Spleen (tissue), 11 donors: ENCODE measurements around the gene BAHD1. TPM values are rescaled to one million over a fixed set of nuclear protein-coding genes. Genes with fewer than 3 reads are reported as not detected.

Experiments used
- DNase-seq: peaks from one replicate; pipeline ENCODE4 v3.0.0-alpha.2; 2020
- H3K27ac ChIP-seq, 8 donors: fragments of 200-600 bp; sonication (generic) in 7 of 8; 1 replicate in 4 of 8; 2 replicates in 4 of 8; pipeline versions ENCODE4 v1.5.0 to v1.8.0; 2016 to 2021; ENCODE audit warnings: inconsistent platforms in 4 of 8, mild to moderate bottlenecking in 4 of 8, moderate library complexity in 1 of 8
- H3K27me3 ChIP-seq, 7 donors: fragments of 200-600 bp; sonication (generic) in 6 of 7; replicated peaks in 1 of 7; 1 replicate in 4 of 7; 2 replicates in 3 of 7; pipeline versions ENCODE4 v1.5.0 to v1.8.0; 2016 to 2021; ENCODE audit warnings: inconsistent platforms in 3 of 7, mild to moderate bottlenecking in 1 of 7
- H3K36me3 ChIP-seq, 6 donors: fragments of 200-600 bp; sonication (generic) in 5 of 6; 1 replicate in 4 of 6; 2 replicates in 2 of 6; pipeline versions ENCODE4 v1.5.0 to v1.8.0; 2016 to 2021; ENCODE audit warnings: inconsistent platforms in 2 of 6
- H3K4me1 ChIP-seq, 6 donors: fragments of 200-600 bp; sonication (generic) in 5 of 6; 1 replicate in 3 of 6; 2 replicates in 3 of 6; pipeline versions ENCODE4 v1.5.0 to v1.8.0; 2016 to 2021; ENCODE audit warnings: inconsistent platforms in 3 of 6
- H3K4me3 ChIP-seq, 8 donors: fragments of 200-600 bp; sonication (generic) in 7 of 8; 1 replicate in 4 of 8; 2 replicates in 4 of 8; pipeline versions ENCODE4 v1.5.0 to v1.8.0; 2016 to 2021; ENCODE audit warnings: inconsistent platforms in 4 of 8, mild to moderate bottlenecking in 4 of 8, moderate library complexity in 2 of 8
- H3K9me3 ChIP-seq, 8 donors: fragments of 200-600 bp; sonication (generic) in 7 of 8; 1 replicate in 4 of 8; 2 replicates in 4 of 8; pipeline versions ENCODE4 v1.5.0 to v1.8.0; 2016 to 2021; ENCODE audit warnings: inconsistent platforms in 4 of 8
- CTCF ChIP-seq, 11 experiments: fragments of 200-600 bp in 7 of 11; fragments of 450-650 bp in 4 of 11; sonication (generic) in 4 of 11; IDR thresholded peaks in 8 of 11; conservative IDR thresholded peaks in 3 of 11; 1 replicate in 7 of 11; 2 replicates in 4 of 11; pipeline versions ENCODE4 v1.4.0 to v1.8.0; 2016 to 2021; ENCODE audit warnings: antibody characterized with exemption in 11 of 11, inconsistent platforms in 4 of 11, mild to moderate bottlenecking in 1 of 11
- POLR2A ChIP-seq, 3 donors: fragments of 450-650 bp; IDR thresholded peaks; one replicate each; pipeline ENCODE4 v1.5.1; 2017; ENCODE audit warnings: antibody characterized with exemption in 3 of 3, mild to moderate bottlenecking in 1 of 3
- POLR2AphosphoS5 ChIP-seq, 3 donors: sonication (generic); formaldehyde crosslinking; IDR thresholded peaks; one replicate each; pipeline ENCODE4 v1.5.1; 2017; ENCODE audit warnings: antibody characterized with exemption in 3 of 3
- WGBS, 5 donors: extraction: QIAGEN DNeasy Blood & Tissue Kit in 3 of 5; methylation state at CpG; one replicate each; pipeline versions ENCODE4 v1.1.5 to v1.1.7; 2013 to 2018; 5-methylcytosine and 5-hydroxymethylcytosine counted together
- intact Hi-C: fragments of 100-400 bp; cut with DNase I; formaldehyde crosslinking; loops from one replicate; pipeline ENCODE4 v1.15.0; 2023; ENCODE audit warnings: low total_unique reads
- polyA plus RNA-seq, 3 donors: library from polyadenylated mRNA; stranded (reverse); fragments of 200-250 nt; gene quantifications; one replicate each; pipeline ENCODE4 v1.2.1, GENCODE V29; 2013
- total RNA-seq, 7 donors: library from RNA; depleted of rRNA in 3 of 7; stranded (reverse); fragments of >200 nt in 3 of 7; fragmentation: NEBNext Ultra II Directional in 4 of 7; extraction: Animal tissue kit (Norgen Biotek cat#: 25700) in 4 of 7; gene quantifications; one replicate each; pipeline versions ENCODE4 v1.1.0 to v1.2.1, GENCODE V29; 2016 to 2021
- donor health status: healthy with polysubstance abuse.
- donor health status: DM: no; HTN: no; CAD: no; lungs with moderate emphysema.
- donor health status: DM: no; HTN: no; CAD: no.
- donor health status: Bipolar disorder and iron deficiency.
- donor health status: healthy.
- donor health status: DM: no; HTN: no; CAD: no.
- donor health status: DM: yes; HTN: yes; CAD: no.

The BAHD1 gene
- total and polyA plus RNA-seq, 10 donors = 7.4 to 27.0 (median 20.2) TPM

GRCh38 chr15:40444736-40445135 lies 4.0 kb downstream of the BAHD1 start:
- Histone ChIP-seq H3K27me3 (peaks cover 0 to 17% (median 0%) of the 10 kb centered on the region in 7 donors), H3K4me3 (no peak overlapping the region), H3K27ac (no peak overlapping the region), H3K9me3 (no peaks in the 10 kb centered on the region), H3K4me1 (peaks cover 16 to 61% (median 42%) of the 10 kb centered on the region in 6 donors), H3K36me3 (no peaks in the 10 kb centered on the region)
- WGBS, 5 donors = 60 to 80% (median 70%) methylated on average over 5 of the region's 5 CpGs
- no peak for DNase-seq
- no peak for TF ChIP-seq POLR2A (IDR thresholded peaks at IDR 0.05)
- TF ChIP-seq POLR2AphosphoS5 (IDR thresholded peaks at IDR 0.05) = no peak
- no peak for TF ChIP-seq CTCF (IDR thresholded peaks at IDR 0.05 in 8 of 11, conservative IDR thresholded peaks at IDR 0.05 in 3 of 11)
- intact Hi-C loops = no loop called here

- WGBS, 5 donors = 73 to 82% (median 80%) methylated on average over 9 of the region's 9 CpGs
- no peak overlapping the region for H3K4me3 ChIP-seq
- H3K36me3 ChIP-seq = no peaks in the 10 kb centered on the region
- TF ChIP-seq POLR2A (IDR thresholded peaks at IDR 0.05) = no peak
- no peak for TF ChIP-seq POLR2AphosphoS5 (IDR thresholded peaks at IDR 0.05)
- TF ChIP-seq CTCF (IDR thresholded peaks at IDR 0.05 in 8 of 11, conservative IDR thresholded peaks at IDR 0.05 in 3 of 11) = no peak
- intact Hi-C loops = no loop called here
- no peak for DNase-seq
- no peaks in the 10 kb centered on the region for H3K9me3 ChIP-seq
- peaks cover 0 to 10% (median 0%) of the 10 kb centered on the region in 7 donors for H3K27me3 ChIP-seq
- H3K27ac ChIP-seq = no peak overlapping the region
- peaks cover 16 to 61% (median 39%) of the 10 kb centered on the region in 6 donors for H3K4me1 ChIP-seq
These were observed 4.7 kb downstream of the BAHD1 start for GRCh38 chr15:40445421-40445922.

- 81 to 94% (median 93%) methylated on average over 3 of the region's 3 CpGs for WGBS, 5 donors
- Histone ChIP-seq H3K36me3 (no peaks in the 10 kb centered on the region), H3K4me3 (no peak overlapping the region), H3K9me3 (no peaks in the 10 kb centered on the region), H3K27me3 (peaks cover 0 to 8% (median 0%) of the 10 kb centered on the region in 7 donors), H3K27ac (no peak overlapping the region), H3K4me1 (peaks cover 16 to 67% (median 41%) of the 10 kb centered on the region in 6 donors)
- TF ChIP-seq POLR2AphosphoS5 (IDR thresholded peaks at IDR 0.05) (no peak), POLR2A (IDR thresholded peaks at IDR 0.05) (no peak), CTCF (IDR thresholded peaks at IDR 0.05 in 8 of 11, conservative IDR thresholded peaks at IDR 0.05 in 3 of 11) (no peak)
- intact Hi-C loops = no loop called here
- no peak for DNase-seq
These were observed 5.4 kb downstream of the BAHD1 start for GRCh38 chr15:40446144-40446543.

GRCh38 chr15:40448354-40448753 lies 7.6 kb downstream of the BAHD1 start:
- DNase-seq = no peak
- Histone ChIP-seq H3K36me3 (no peaks in the 10 kb centered on the region), H3K4me1 (peaks cover 18 to 72% (median 49%) of the 10 kb centered on the region in 6 donors), H3K4me3 (no peak overlapping the region), H3K27ac (no peak overlapping the region), H3K27me3 (no peaks in the 10 kb centered on the region), H3K9me3 (no peaks in the 10 kb centered on the region)
- 91 to 95% (median 93%) methylated on average over 4 of the region's 4 CpGs for WGBS, 5 donors
- intact Hi-C loops = no loop called here
- TF ChIP-seq POLR2A (IDR thresholded peaks at IDR 0.05) (no peak), CTCF (IDR thresholded peaks at IDR 0.05 in 8 of 11, conservative IDR thresholded peaks at IDR 0.05 in 3 of 11) (no peak), POLR2AphosphoS5 (IDR thresholded peaks at IDR 0.05) (no peak)
